HG02852 (cell line): ENCODE results near the gene GSE1.

Source experiments
- ATAC-seq: cut with Tn5 transposase; IDR thresholded peaks from one replicate; pipeline ENCODE4 v1.9.1; 2021; ENCODE audit warnings: mild to moderate bottlenecking, moderate library complexity; ENCODE audit not compliant: unreplicated experiment

Gene GSE1

DNA sequence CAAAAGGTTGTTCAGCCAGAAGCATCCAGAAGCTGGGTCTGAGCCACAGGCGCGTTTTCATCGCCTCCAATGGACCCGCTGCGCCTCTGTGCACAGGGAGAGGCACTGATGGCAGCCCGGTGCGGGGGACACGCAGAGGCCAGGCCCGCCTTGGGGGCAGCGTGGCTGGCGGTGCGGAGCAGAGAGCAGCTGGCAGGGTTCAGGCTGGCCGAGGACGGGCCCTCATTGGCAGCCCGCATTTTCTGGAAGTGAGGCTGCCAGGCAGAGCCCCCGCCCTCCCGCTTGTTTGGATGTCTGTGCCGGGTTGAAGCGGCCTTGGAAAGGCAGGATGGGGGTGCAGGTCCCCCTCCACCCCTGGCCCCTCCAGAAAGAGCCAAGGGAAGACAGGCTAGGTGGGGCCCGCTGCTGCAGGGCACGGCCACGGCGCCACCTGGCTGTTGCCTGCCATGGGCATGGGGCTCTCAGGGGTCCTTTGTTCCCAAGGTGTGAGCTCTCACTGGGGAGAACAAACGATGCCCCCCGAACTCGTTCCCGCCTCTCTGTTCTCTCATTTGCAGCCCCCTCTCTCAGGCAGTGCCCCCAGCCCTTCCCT is 18.8 kb downstream of the GSE1 start:
- ATAC-seq = no peak

- ATAC-seq = no peak
These were observed 19.8 kb downstream of the GSE1 start for GRCh38 chr16:85632709-85633437.

- ATAC-seq = no peak
These were observed 20.3 kb downstream of the GSE1 start for GRCh38 chr16:85633438-85633743.

- ATAC-seq = no peak
These were observed 20.8 kb downstream of the GSE1 start for GRCh38 chr16:85633888-85634287.

DNA sequence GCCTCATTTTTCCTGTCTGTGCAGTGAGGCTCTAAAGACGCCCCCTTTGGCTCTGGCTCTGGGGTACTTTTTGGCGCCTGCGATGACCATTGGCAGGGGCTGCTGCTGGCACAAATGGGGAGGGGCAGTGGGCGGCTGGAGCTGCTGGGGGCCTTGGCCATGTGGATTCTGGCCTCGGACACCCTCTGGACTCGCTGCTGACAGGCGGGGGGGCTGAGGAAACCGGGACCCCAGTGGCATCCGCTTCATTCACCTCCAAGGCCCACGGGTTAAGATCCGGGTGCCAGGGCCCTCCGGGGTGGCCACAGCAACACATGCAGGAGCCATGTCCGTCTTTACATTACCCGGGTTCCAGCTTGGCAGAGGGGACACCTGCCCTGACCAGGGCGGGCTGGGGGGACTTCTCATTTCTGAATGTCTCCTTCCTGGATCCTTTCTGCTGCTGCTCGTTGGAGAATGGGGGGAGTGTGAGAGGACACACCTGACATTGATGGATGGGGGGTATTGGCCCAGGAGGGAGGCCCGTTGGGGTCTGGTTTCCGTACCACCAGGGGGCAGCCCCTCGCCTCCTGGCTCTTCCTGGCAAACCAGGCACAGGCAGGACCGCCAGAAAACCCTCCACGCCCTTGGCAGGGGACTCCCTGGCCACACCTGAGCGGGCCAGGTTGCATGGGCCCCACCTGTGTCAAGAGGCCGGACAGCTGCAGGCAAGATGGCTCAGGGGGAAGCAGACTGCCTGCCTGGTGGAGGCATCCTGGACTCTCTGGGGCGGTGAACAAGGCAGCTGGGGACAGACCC is 21.8 kb downstream of the GSE1 start:
- no peak for ATAC-seq

DNA sequence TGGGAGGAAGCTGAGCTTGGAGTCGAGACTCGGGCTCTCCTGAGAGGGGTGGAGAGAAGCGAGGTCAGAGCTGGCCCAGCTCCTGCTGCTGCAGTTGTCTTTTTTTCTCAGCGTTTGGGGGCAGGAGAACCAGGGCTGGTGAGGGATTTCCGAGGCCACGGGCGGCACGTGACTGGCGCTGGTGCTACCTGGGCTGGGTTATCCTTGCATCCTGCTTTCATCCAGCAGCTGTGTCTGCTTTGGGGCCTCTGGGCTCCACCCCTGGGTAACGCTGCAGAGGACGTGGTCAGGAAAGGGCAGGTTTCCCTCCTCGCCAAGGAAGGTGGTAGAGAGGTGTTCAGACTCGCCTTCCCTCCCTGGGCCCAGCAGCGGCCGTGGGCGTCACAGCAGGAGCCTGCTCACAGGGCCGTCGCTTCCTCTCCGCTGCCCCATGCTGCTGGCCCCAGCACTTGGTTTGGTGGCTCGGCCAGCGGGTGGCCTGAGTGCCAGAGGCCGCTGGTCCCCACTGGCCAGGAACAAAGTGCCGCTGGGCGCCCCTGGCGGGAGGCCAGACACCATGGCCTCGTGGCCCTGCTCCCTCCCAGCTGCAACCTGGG is 22.5 kb downstream of the GSE1 start:
- no peak for ATAC-seq

DNA sequence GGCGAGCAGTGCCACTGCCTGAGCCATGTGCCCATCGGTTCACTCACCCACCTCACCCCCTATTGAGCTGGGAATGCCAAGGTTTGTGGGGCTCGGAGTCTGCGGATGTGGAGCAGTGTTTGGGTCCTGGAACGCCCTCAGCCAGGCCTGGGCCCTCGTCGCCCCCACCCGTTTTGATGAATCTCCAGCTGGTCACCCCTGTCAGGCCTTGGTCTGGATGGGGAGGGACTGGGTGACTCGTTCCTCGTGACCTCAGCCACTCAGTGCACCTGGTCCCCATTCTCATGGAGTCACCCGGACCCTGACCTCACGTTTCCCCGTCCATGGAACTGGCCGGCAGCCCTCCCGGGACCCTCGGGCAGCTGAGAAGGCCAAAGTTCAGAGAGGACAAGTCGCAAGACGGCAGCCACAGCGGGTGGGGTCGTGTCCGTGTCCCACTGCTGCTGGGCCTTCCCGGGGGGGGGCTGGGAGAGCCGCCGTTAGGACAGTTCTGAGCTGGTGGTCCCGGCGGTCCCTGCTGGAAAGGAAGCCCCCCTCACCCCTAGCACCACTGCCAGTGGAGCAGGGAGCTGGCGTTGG is 23.2 kb downstream of the GSE1 start:
- ATAC-seq = no peak

DNA sequence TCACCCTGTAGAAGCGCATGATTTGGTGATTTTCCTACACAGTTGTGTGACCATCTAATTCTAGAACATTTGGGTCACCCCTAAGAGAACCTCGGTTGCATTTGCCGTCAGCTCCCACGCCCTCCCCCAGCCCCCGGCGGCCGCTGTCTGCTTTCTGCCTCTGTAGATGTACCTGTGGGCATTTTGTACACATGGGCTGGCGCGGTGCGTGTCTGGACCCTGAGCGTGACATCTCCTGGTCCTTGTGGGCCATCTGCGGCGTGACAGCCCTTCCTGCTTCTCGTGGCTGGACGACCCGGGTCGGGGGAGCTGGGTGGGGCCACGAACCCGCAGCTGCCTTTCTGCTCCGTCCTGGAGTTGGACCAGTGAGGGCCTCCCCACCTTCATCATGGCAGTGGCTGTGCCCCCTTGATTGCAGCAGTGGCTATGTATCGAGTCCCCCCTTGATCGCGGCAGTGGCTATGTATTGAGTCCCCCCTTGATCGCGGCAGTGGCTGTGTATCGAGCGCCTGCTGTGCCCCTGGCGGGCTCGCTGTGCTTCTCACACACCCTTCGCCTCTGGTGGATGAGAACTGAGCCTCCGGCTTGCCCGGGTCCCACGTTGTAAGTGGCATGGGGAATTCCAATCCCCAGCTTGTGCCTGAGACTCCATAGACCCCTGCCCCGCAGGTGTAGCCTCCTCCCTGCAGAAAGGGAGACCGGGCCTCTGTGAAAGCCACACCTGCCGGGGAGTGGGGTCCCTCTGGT is 24.1 kb downstream of the GSE1 start:
- ATAC-seq = no peak

DNA sequence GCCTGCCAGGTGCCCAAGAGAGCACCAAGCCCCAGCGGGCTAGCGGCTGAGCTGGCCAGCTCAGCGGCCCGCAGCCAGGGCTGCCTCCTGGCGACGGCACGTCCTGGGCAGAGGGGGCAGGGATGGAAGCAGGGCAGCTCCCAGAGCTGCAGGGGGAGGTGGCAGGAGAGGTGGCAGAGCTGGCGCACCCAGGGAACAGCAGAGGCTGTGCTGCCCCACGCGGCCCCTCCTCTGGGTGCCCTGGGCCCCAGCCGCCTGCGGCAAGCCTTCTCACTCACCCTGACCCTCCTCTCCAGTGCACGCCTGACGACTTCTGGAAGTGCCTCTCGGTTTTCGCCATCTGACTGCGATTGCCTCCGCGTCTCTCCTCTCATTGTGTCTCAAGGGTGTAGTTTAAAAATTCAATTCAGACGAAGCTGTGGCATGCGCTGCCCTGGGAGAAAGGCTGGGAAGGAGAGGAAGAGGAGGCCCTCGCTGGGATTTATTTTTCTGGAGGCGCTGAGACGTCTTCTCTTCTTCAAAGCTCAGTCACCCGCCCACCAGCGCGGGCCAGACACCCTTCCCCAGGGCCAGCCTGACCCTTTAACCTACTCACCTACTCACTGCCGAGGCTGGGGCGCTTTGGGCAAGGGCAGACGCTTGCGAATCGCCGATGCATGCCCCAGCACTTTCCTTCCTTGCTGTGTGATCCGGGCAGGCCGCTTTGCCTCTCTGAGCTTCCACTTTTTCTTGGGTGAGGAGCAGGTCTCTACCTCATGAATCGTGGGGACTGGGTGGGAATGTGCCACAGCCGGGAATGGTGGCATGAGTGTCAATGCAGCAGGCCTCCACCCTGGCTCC is 24.9 kb downstream of the GSE1 start:
- ATAC-seq = no peak

DNA sequence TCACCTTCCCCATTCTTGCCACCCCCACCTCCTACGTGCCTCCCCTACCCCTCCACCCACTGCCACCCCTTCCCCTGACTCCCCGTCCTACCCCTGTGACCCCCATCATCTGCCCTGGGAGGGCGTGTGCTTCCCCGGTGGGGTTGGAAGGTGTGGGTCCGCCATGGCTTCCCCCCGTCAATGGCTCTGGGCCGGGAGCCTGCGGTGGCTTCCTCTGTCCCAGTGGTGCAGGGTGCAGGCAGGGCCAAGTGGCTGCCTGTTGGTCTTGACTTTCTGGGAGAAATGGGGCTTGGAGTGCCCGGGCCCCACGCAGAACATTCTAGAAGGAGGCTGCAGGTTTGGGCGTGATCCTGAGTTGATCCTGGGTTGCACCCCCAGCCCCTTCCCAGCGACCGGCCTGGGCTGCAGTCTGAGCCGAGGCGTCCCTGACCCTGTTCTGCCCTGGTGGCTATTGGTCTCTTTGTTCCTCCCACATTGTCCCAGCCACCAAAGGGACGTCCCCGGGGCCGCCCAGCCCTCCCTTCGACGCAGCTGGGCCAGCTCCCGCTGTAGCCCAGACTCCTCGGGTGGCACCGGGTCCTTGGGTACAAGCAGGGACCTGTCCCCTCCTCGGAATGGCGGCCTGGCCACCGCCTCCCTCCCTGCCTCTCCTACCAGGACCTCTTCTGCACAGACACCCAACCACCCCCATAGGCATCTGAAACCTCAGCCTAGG is 25.7 kb downstream of the GSE1 start:
- no peak for ATAC-seq

DNA sequence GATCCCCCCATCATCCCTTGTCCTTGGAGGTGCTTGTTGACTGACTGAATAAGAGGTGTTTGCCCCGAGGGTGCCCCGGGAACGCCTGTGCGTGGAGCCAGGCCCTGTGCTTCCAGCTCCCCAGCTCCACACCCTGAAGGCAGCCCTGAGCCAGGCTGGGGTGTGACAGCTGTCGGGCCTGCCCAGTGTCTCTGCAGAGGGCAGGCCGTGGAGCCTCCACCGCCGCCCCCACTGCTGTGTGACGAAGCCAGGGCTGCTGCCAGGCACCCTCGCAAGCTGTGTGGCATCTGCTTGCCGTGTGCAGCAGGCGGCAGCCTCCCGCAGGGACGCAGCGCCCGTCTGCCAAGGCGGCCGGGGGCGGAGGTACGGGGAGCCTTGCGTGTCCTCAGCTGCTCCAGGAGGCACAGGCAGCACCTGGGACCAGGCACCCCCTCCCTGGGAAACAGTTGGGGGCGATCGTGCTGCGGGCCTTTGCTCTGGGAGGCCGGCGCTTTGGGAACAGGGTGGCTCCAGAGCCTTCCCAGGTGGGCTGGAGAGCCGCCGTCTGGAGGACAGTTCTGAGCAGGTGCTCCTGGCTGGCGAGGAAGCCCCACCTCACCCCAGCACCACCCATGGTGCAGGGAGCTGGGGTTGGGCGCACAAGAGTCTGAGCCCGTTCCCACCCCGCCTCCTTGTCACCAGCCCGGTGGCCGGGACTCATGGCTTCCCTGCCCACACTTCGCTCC is 26.6 kb downstream of the GSE1 start:
- ATAC-seq = no peak

DNA sequence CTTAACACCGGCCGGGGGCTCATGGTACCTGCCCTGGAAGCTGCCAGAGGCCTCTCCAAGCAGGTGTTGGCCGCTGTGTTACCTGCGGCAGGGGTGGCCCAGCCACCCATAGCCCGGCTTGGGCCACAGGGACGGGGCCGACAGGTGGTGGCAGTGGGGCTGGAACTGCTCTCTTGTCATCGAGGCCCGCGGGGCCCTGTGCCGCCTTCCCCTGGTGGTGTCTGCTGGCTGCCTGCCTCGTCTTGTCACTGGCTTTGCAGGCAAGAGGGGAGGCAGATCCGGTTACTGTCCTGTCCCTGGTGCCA is 27.1 kb downstream of the GSE1 start:
- ATAC-seq = no peak

- ATAC-seq = no peak
These were observed 27.5 kb downstream of the GSE1 start for GRCh38 chr16:85640585-85640984.

- no peak for ATAC-seq
These were observed 28.2 kb downstream of the GSE1 start for GRCh38 chr16:85641305-85641704.

DNA sequence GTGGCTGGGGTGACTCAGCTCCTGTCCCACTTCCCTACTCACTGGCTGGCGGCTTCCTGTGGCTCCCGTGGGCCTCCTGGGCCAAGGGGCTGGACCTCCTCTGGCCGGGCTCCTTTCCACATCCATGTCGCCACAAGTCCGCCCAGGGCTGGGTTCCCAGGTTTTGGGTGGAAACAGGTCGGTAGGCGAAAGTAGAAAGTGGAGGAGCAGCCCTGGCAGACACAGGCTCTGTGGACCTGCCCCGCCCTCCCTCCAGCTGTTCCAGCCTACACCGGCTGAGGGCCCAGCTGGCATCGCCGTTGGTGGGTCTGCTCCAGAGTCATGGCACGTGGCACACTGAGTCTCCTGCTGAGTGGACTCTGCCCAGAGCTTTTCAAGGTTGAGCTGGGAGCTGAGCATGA is 28.7 kb downstream of the GSE1 start:
- ATAC-seq = no peak

DNA sequence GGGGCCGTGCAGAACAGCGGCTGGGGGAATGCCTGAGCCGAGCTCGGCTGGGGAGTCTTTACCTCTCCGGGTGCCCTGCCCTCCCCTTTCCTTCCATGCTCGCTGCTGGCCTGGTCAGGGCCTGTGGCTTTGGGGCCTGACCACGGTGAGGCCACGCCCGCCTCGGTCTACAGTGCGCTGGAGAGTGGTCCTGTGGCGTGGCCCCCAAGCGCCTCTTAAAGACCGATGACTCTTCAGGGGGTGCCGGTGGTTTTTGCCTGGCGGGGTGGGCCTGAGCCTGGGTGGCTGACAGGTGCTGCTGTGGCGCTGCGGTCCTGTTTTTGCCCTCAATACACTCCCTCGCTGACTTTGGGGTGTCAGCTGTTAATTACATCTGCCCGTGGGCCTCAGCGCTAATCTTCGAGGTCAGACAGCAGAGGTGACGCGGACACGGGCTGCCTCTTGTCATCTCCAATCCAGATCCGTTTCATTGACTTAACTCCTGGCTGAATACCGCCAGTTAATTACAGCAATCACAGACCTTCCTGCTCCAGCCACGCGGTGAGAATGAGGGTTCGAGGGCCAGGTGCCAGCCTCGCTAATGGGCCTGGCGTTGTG is 29.7 kb downstream of the GSE1 start:
- ATAC-seq = no peak

DNA sequence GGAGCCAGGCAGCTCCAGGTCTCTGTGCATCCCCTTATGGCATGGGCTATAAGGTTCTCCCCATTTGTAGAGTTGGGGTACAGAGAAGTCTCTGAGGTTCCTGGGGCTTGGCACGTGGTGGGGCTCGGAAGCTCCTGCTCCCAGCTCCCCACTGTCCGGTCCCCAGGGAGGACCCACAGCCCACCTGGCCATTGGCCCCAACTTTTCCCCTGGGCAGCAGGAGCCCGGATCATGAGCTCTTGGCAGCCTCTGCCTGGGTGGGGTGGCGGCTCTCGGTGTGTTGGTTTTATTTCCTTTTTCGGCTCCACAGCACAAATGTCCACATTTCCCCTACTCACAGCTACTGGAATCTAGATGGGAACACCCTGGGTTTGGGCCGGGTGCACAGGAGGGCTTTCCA is 30.5 kb downstream of the GSE1 start:
- ATAC-seq = no peak

GRCh38 chr16:85644093-85644712 is 31.1 kb downstream of the GSE1 start:
- no peak for ATAC-seq
